ENCODE results near the gene RAPGEF4.

- TF ChIP-seq CTCF (IDR thresholded peaks at IDR 0.05; ENCODE audit: low read depth, low read length) (no peak), EZH2phosphoT487 (IDR thresholded peaks at IDR 0.05; ENCODE audit: low read depth) (no peak)
Observed at GRCh38 chr2:172905937-172906811, 170.5 kb downstream of the RAPGEF4 start.
